ENCODE data around the gene MVB12B.

GRCh38 chr9:126428534-126429175 is 102.0 kb downstream of the MVB12B start:
- TF ChIP-seq POLR2AphosphoS5 (IDR thresholded peaks at IDR 0.05; ENCODE audit: low read depth) (no peak; the same call in 1 of the 2 replicates), CTCF (IDR thresholded peaks at IDR 0.05; ENCODE audit: insufficient read depth, low read length) (no peak)
